Measurements from ENCODE around the gene LRRC18. TPM values are rescaled to one million over a fixed set of nuclear protein-coding genes. Genes with fewer than 3 reads are reported as not detected.

Gene LRRC18
- total RNA-seq, 1 donor from 2014 or later: not detected

- no peak for DNase-seq (ENCODE audit: extremely low spot score, unreplicated experiment)
- H3K36me3 Mint-ChIP-seq: no peaks in the 10 kb centered on the region
- no peak overlapping the region for H3K4me3 Mint-ChIP-seq
- H3K27ac Mint-ChIP-seq: no peak overlapping the region
- H3K4me1 Mint-ChIP-seq (ENCODE audit: unreplicated experiment): peaks cover 5% of the 10 kb centered on the region
- peaks cover 16% of the 10 kb centered on the region for H3K27me3 Mint-ChIP-seq
- TF ChIP-seq CTCF (conservative IDR thresholded peaks at IDR 0.05): no peak
- H3K9me3 Mint-ChIP-seq: peaks cover 3% of the 10 kb centered on the region
Observed at GRCh38 chr10:48968036-48968435, 28.4 kb upstream of the LRRC18 start.

- no peak for DNase-seq (ENCODE audit: extremely low spot score, unreplicated experiment)
- H3K4me3 Mint-ChIP-seq: no peak overlapping the region
Observed at GRCh38 chr10:48965460-48965859, 25.8 kb upstream of the LRRC18 start.

GRCh38 chr10:48964038-48964437 lies 24.4 kb upstream of the LRRC18 start:
- Mint-ChIP-seq H3K36me3 (no peaks in the 10 kb centered on the region), H3K4me3 (no peak overlapping the region), H3K27me3 (peaks cover 20% of the 10 kb centered on the region), H3K4me1 (ENCODE audit: unreplicated experiment) (peaks cover 5% of the 10 kb centered on the region), H3K9me3 (no peaks in the 10 kb centered on the region), H3K27ac (no peak overlapping the region)
- no peak for DNase-seq (ENCODE audit: extremely low spot score, unreplicated experiment)
- no peak for TF ChIP-seq CTCF (conservative IDR thresholded peaks at IDR 0.05)

More at GRCh38 chr10:48965460-48965859, 25.8 kb upstream of the LRRC18 start:
- TF ChIP-seq CTCF (conservative IDR thresholded peaks at IDR 0.05): no peak
- Mint-ChIP-seq H3K4me1 (ENCODE audit: unreplicated experiment) (peaks cover 5% of the 10 kb centered on the region), H3K27me3 (peaks cover 20% of the 10 kb centered on the region), H3K36me3 (no peaks in the 10 kb centered on the region), H3K27ac (no peak overlapping the region), H3K9me3 (no peaks in the 10 kb centered on the region)

- Mint-ChIP-seq H3K27me3 (peaks cover 14% of the 10 kb centered on the region), H3K27ac (no peak overlapping the region), H3K4me3 (no peak overlapping the region), H3K9me3 (no peaks in the 10 kb centered on the region), H3K4me1 (ENCODE audit: unreplicated experiment) (no peaks in the 10 kb centered on the region), H3K36me3 (no peaks in the 10 kb centered on the region)
- no peak for DNase-seq (ENCODE audit: extremely low spot score, unreplicated experiment)
- TF ChIP-seq CTCF (conservative IDR thresholded peaks at IDR 0.05): no peak
Observed at GRCh38 chr10:48958598-48959190, 19.1 kb upstream of the LRRC18 start.

- Mint-ChIP-seq H3K4me3 (no peak overlapping the region), H3K36me3 (no peaks in the 10 kb centered on the region), H3K27ac (no peak overlapping the region), H3K9me3 (no peaks in the 10 kb centered on the region), H3K27me3 (peaks cover 21% of the 10 kb centered on the region), H3K4me1 (ENCODE audit: unreplicated experiment) (no peaks in the 10 kb centered on the region)
- no peak for DNase-seq (ENCODE audit: extremely low spot score, unreplicated experiment)
- TF ChIP-seq CTCF (conservative IDR thresholded peaks at IDR 0.05): no peak
Observed at GRCh38 chr10:48957361-48958151, 17.9 kb upstream of the LRRC18 start.

Data from type B pancreatic cell (in vitro differentiated cells).